ENCODE measurements around the gene IL1RAPL1.
"Not testable (repeated sequence)": the region's sequence is repeated elsewhere in the genome, so short reads cannot be mapped to it uniquely, and the experiment has no call there.

Gene IL1RAPL1

GRCh38 chrX:29269390-29269789 is 682.1 kb downstream of the IL1RAPL1 start:
- DNase-seq (ENCODE audit: low read depth in 2 of 2): no peak

GRCh38 chrX:29274517-29274916 is 687.3 kb downstream of the IL1RAPL1 start:
- no peak for DNase-seq (ENCODE audit: low read depth in 2 of 2)

GRCh38 chrX:29275928-29276327 is 688.7 kb downstream of the IL1RAPL1 start:
- no peak for DNase-seq (ENCODE audit: low read depth in 2 of 2)

GRCh38 chrX:29281078-29281742 is 694.0 kb downstream of the IL1RAPL1 start:
- no peak for DNase-seq (ENCODE audit: low read depth in 2 of 2)

- no peak for DNase-seq (ENCODE audit: low read depth in 2 of 2)
These were observed 698.4 kb downstream of the IL1RAPL1 start for GRCh38 chrX:29285664-29286063.

GRCh38 chrX:29295987-29296680 is 708.9 kb downstream of the IL1RAPL1 start:
- no peak for DNase-seq (ENCODE audit: low read depth in 2 of 2)

GRCh38 chrX:29297171-29297800 is 710.0 kb downstream of the IL1RAPL1 start:
- no peak for DNase-seq (ENCODE audit: low read depth in 2 of 2)

GRCh38 chrX:29299684-29300083 is 712.4 kb downstream of the IL1RAPL1 start:
- DNase-seq (ENCODE audit: low read depth in 2 of 2): no peak

GRCh38 chrX:29308726-29309125 is 721.5 kb downstream of the IL1RAPL1 start:
- no peak for DNase-seq (ENCODE audit: low read depth in 2 of 2)

- DNase-seq (ENCODE audit: low read depth in 2 of 2): no peak
These were observed 728.7 kb downstream of the IL1RAPL1 start for GRCh38 chrX:29315931-29316330.

GRCh38 chrX:29318012-29318411 is 730.8 kb downstream of the IL1RAPL1 start:
- DNase-seq (ENCODE audit: low read depth in 2 of 2): no peak

- DNase-seq (ENCODE audit: low read depth in 2 of 2): not testable (repeated sequence)
These were observed 745.2 kb downstream of the IL1RAPL1 start for GRCh38 chrX:29332429-29332828.

- not testable (repeated sequence) for DNase-seq (ENCODE audit: low read depth in 2 of 2)
These were observed 745.8 kb downstream of the IL1RAPL1 start for GRCh38 chrX:29333091-29333490.

GRCh38 chrX:29348288-29348687 is 761.0 kb downstream of the IL1RAPL1 start:
- DNase-seq (ENCODE audit: low read depth in 2 of 2): no peak

- DNase-seq (ENCODE audit: low read depth in 2 of 2): no peak
These were observed 772.0 kb downstream of the IL1RAPL1 start for GRCh38 chrX:29359276-29359675.

GRCh38 chrX:29374765-29375164 is 787.5 kb downstream of the IL1RAPL1 start:
- not testable (repeated sequence) for DNase-seq (ENCODE audit: low read depth in 2 of 2)

- DNase-seq (ENCODE audit: low read depth in 2 of 2): no peak
These were observed 789.3 kb downstream of the IL1RAPL1 start for GRCh38 chrX:29376584-29376983.

- DNase-seq (ENCODE audit: low read depth in 2 of 2): no peak
These were observed 795.6 kb downstream of the IL1RAPL1 start for GRCh38 chrX:29382811-29383210.

GRCh38 chrX:29388509-29388908 is 801.3 kb downstream of the IL1RAPL1 start:
- DNase-seq (ENCODE audit: low read depth in 2 of 2): no peak

GRCh38 chrX:29397506-29397905 is 810.3 kb downstream of the IL1RAPL1 start:
- no peak for DNase-seq (ENCODE audit: low read depth in 2 of 2)

GRCh38 chrX:29407357-29407756 is 820.1 kb downstream of the IL1RAPL1 start:
- DNase-seq (ENCODE audit: low read depth in 2 of 2): no peak

- no peak for DNase-seq (ENCODE audit: low read depth in 2 of 2)
These were observed 832.7 kb downstream of the IL1RAPL1 start for GRCh38 chrX:29419774-29420553.
